GM18873 (cell line): ENCODE results near the gene IDH3G.

Experiments used
- ATAC-seq: cut with Tn5 transposase; IDR thresholded peaks from one replicate; pipeline ENCODE4 v1.9.1; 2021; ENCODE audit warnings: mild to moderate bottlenecking, moderate library complexity, moderate number of reproducible peaks; ENCODE audit not compliant: unreplicated experiment, low FRiP score

IDH3G gene

DNA sequence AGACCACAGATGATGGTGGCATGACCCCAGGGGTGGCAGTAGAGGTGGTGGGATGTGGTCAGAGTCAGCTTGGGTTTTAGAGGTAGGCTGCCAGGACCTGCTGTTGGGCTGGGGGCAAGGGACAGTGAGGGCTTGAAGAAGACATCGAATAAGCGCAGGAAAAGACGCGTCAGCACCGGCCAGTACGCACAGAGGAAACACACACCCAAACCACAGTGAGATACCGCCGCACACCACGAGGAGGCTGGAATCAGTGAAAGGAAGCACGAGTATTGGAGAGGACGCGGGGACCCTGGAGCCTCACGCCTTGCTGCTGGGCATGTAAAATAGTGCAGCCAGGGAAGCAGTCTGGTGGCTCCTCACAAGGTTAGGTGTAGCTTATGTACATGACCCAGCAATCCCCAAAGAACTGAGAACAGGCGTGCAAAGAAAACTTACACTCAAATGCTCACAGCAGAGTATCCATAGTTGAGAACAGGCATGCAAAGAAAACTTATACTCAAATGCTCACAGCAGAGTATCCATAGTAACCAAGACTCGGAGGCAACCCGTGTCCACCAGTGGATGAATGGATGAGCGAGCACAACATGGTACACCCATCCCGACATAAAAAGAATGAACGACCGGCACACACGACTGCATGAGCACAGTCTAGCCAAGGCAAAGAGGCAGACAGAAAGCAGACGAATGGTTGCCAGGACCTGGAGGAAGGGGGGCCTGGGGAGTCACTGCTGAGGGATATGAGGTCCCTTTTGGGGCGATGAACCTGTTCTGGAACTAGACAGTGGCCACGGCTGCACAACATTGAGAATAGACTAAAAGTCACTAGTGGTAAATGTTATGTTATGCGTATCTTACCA, 22.9 kb upstream of the IDH3G start:
- ATAC-seq, result no peak

DNA sequence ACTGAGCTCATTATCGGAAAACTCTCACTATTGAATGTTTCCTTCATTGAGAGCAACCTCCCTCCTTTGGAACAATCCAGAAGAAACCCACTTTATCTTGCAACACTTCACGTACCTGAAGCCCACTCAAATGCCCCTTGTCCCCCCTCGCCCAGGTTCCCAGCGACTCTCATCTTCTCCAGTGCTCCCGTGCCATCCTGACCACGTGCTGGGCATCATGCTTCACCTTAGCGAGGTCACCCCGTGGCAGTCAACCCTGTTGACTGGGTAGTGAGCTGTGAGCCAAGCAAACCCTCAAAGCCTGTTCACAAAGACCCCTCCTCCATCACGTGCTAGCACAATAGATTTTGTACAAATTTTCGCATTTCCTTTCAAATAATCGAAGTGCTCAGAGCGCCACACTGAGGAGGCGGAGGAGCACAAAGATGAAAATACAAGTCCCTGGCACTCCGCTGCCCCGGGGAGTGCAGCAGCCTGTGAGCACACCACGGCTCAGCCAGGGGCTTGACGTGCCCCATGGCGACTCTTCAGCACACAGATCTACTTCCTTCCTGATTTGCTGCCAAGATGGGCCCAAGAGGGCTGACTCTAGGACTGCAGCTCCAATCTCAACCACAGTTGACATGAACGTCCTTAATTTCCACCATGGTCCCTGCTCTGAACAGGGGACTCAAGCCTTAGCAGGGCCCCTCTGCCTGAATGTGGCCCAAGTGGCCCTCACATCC, 20.6 kb upstream of the IDH3G start:
- ATAC-seq, result no peak

DNA sequence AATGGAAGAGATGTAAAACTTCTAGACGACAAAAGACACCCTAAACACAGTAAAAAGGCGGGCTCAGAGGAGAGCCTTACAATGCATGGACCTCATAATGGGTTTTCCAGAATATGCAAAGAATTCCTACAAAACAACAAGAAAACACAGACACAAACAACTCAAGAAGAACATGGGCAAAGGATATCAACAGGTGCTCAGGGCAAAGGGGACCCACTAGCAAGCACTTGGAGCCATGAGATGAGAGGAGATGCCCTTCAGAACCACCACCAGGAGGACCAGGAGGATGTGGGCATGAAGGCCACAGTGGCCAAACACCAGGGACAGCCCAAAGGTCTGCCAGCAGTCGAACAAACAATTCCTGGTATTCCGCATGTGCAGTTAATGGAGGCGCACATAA, 19.0 kb upstream of the IDH3G start:
- no peak for ATAC-seq

DNA sequence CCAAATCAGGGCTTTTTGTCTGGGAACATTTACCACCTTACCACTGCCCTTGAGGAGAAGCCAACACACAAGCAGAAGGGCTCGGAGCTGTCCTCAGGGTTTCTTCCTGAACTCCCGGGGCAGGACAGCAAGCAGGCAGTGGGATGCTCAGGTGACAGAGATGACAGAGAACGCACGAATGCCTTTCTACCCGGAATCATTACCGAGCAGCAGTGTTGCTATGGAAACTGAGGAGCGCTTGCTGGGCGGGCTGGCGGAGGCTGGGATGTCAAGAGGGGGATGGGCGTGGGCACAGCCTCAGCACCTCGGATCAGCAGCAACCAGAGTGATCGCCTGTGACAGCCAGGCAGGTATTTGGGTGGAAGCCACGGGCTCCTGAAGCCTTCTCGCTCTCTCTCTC, 18.0 kb upstream of the IDH3G start:
- no peak for ATAC-seq

DNA sequence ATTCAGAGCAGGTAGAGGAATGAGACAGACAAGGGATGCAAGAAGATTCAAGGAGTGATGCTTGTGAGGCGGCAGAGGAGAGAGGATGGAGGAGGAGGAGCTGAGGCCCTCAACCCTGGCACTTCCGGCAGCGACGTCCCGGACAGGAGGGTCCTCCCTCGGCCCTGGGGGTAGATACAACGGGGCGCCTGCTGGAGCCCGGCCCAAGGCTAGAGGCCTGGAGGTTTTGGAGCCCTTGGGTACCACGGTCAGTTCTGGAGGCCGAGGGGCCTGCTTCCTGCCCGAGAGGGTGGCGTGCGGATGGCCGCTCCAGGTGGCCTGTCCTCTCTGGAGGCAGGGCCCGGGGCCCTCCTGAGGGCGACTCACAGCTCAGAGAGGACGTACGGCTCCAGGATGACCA, 13.8 kb upstream of the IDH3G start:
- no peak for ATAC-seq

DNA sequence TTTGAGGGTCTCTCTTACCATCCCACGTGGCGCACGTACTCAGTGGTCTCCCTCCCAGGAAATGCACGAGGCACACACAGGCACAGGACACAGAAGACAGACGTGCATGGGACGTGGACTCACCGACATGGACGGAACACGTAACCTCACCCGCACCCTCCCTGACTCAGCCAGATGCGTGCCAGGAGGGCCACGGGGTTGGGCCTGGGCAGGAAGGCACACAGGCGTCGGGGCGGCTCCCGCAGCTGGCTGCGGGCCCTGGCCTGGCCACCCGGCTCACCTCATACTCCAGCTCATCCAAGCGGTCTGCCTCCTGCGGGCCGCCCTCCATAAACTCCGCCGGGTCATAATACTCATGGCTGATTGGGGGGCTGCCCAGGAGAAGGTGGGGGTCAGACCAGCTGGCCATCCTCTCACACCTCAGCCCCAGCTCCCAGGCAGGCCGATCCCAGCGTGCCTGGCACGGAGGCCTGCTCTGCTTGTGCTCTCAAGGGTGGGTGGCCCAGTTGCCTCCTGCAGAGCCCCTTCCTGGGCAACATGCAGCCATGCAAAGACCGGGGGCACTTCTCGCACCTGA, 12.9 kb upstream of the IDH3G start:
- no peak for ATAC-seq

DNA sequence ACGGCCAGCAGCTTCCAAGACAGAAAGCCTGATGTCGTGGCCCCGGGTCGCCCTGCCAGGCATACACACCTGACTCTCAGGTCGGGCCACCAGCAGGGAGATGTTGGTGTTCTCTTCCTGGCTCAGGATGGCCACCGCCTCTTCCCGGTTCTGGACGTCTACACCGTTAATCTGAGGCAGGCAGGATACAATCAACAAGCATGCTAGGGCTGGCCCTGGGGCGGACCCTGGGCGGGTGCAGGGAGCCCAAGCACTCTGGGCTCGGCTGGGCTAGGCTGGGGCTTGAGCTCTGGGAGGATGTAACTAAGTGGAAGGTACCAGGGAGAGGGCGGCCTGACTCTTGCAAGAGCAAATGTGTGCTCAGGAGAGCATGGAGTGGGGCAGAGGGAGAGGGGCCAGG, 11.3 kb upstream of the IDH3G start:
- no peak for ATAC-seq

DNA sequence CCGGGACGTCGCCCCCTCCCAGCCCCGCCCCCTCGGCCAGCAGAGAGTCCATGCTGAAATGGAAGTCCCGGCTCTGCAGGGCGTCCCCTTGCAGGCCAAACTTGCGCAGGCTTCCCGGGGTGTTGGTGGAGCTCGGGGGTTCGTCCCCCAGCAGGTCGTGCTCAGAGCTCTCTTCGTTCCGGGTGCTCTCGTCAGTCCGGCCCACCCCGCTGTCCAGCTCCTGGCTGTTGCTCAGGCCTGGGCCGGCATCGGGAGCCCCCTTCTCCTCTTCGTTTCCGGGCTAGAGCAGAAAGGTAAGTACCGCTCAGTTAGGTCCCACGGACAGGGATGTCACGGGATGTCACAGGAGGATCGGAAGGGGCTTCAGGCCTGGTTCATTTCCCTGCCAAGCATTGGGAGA, 10.4 kb upstream of the IDH3G start:
- no peak for ATAC-seq

DNA sequence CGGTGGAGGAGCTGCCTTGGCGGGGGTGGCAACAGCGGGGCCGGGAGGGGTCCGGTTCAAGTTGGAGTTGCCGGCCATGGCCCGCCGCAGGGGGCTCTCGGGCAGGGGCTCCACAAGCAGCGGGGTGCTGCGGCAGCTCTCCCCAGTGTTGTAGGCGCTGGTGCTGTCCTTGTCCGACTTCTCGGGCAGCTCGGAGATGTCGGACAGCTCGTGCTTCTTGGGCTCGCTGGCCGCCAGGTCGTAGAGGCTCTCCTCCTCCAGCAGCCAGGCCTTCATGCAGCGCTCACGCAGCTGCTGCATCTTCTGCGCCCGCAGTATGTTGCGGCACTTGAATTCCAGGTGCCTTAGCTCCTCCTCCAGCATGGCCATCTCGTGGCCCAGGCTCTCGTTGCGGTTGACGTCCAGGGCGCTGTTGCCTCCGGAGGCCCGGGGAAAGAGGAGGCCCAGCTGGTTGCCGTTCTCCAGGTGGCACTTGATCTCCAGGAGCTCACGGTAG, 10.0 kb upstream of the IDH3G start:
- ATAC-seq, result no peak

DNA sequence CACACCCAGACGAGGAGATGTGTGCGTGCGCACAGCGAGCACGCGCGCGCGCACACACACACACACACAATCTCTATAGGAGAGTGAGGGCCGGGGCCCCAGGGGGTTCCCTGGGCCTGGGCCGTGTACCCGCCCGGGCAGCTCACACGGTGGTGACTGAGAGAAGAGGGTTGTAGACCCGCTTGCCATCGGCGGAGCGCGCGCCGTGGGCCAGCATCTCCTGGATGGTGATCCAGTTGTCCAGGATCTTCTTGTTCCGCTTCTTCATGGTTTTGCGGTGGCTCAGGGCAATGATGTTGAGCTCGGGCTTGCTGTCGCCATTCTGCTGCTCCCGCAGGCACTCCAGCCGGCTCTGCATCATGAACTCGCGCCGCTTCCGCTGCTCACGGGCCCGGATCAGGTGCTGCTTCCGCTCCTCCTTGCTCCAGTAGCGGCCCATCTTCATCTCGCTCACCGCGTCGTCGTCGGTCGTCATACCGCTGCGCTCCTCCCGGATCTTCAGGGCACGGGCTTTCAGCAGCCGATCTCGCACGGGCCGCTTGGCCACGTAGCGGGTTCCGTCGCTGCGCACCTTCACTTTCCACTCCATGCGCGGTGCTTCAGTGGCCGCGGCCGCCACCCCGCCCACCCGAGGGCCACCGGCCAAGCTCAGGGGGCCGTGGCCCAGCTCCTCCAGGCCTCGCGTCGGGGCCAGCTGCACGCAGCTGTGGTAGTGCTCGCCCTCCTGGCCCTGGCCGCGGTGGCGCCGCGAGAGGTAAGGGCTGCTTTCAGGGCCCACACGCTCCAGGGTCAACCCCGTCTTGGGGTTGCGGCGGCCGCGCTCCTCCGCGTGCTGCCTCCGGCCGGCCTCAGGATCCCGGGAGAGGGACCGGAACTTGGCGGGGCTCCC, 9.3 kb upstream of the IDH3G start:
- no peak for ATAC-seq

DNA sequence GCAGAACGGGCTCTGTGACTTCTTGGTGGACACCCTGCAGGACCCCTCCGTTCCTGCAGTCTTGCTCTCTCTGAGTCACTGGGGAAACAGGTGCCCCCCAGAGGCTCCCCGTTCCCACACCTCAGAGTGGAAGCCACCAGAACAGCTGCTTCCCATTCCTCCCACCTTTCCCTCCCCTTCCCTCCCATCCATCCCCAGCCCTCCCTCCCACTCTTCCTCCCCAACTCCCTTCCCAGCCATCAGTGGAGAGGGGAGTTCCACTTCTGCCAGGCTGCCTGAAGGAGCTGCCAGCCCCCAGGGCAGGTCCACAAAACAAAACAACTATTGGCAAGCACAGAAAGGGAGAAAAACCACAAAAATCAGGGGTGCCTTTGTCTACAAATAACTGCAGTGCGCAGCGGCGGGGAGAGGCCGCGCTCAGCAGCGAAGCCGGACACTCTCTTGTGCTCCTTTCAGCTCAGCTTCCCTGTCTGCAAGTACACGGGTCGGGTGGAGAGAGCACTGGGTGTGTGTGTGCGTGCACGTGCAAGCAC, 8.4 kb upstream of the IDH3G start:
- ATAC-seq, result no peak

DNA sequence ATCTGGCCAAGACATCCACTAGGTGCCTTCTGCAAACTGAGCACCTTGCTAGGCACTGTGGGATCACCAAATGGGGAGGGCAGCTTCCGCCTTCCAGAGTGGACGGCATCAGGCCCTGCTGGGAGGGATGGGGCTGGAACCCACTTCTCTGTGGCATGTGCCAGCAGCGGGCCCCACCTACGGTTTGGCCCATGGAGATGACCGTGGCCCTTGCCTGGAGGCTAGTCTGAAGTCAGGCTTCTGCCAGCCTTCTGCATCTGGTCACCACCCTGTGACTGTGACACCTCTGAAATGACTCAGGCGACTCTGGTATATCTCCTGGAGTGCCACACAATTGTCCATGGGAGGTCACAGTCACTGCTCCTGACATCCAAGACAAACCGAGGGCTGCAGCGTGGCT, 7.5 kb upstream of the IDH3G start:
- ATAC-seq, result no peak

DNA sequence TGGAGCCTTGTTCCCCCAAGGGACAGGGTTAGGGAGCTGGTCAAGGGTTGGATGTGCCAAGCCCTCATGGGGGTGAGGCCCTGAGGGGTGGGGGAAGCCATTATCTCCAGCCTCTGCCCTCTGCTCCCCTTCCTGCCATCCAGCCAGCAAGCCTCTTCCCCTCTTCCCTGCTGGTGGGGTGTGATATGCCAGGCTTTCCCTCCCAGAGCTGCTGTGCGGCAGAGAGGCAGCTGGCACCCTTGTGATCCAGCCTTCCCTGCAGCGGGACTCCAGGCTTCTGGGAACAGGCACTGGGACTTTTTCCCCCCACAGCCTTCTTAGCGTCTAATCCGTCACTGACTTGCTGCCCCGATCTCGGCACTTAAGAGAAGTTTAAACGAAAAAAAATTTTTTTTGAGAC, 6.6 kb upstream of the IDH3G start:
- no peak for ATAC-seq

DNA sequence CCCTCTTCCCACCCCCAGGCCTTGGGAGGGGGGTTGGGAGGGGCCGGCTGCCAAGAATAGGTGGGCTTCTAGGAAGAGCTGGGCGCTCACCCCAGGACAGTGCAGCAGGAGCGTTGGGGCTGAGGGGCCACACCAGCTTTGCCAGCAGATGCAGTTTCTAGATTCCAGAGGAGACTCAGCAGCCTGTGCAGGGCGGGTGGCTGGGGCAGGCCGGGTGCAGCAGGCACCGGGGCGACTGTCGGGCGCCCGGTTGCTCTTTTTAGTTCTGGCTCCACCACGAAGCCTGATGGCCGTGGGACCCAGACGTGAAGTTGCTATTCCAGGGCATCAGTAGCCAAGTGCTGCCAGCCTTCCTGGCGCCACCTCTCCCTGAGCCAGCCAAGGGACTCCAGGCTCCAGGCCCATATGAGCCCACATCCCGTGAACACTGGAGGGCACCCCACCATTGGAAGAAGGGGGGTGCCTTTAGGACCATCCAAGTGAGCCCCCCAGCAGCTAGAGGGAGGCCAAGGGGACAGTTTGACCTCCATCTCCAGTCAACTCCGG, 6.1 kb upstream of the IDH3G start:
- no peak for ATAC-seq

DNA sequence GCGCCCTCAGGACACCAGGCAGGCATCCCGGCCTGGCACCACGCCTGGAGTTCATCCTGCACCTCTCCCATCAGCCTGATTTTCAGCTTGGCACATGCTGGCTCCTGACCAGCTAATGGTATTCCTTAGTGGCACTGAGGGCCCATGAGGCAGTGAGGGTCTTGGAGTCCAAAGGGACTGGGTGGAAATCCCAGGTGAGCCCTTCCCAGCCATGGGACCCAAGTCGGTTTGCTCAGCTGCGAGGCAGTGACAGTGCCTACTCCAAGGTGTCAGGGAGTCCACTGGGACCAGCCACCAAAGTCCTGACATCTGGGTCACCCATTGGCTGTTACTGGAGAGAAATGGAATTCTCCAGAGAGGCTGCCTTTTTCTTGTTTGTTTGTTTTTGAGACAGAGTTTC, 5.2 kb upstream of the IDH3G start:
- ATAC-seq, result no peak

DNA sequence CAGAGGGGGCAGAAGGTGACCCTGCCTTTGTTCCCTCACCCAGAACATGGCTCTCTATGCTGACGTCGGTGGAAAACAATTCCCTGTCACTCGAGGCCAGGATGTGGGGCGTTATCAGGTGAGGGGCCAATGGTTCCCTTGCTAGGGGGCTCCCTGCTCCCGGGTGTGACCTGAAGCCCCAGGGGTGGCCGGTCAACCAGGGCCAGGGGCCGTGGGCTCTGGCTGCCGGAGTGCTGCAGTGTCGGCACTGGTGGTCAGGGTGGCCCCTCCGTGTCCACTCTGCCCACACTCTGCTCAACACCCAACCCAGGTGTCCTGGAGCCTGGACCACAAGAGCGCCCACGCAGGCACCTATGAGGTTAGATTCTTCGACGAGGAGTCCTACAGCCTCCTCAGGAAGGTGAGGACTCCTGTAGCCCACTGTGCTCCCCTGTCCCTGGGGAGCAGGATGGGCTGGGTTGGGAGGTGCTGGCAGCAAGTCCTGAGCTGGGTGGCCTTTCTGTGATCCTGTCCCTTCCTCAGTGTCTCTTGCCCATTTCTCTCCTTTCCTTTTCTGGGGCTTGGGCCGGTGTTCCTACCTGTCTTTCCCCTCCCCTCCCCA, 3.3 kb upstream of the IDH3G start:
- ATAC-seq, result no peak

DNA sequence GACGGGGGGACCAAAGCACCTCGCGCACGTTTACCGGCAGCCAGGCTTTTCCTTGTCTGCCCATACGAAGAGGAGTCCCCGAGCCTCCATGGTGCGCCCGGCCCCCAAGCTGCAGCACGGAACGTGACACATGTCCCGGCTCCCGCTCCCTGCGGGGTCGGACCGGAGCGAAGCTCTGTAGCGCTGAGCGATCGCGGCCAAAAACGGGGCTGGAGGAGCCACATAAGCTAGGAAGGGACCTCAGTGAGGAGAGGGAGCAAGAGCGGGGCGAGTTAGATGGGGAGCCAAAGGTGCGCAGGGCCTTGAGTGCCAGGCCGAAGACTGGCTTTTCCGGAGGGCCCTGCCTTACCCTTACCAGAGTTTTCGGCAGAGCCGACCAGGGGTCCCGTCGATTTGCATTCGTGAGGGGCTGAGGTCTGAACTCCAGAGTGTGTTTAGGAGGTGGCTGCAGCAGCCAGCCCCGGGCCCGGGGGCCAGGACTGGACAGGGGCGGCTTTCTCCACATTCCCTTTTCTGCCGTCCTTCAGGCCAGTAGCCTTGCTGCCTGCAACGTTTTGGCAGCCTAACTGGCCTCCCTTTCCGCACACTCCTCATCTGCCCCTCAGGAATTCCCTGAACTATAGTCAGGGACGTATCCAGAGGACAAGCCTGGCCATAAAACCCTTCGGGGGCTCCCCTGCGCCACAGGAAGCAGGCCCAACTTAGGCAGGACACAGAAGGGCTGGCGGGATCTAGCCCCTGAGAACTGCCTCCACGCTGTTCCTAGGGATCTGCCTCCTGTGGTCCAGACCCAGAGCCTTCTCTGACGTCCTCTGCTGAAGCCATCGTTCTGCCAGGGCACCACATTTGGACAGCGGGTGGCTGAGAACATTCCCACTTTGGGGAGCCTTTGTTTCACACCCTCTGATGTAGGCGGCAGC, 982 bp upstream of the IDH3G start:
- ATAC-seq, result no peak

DNA sequence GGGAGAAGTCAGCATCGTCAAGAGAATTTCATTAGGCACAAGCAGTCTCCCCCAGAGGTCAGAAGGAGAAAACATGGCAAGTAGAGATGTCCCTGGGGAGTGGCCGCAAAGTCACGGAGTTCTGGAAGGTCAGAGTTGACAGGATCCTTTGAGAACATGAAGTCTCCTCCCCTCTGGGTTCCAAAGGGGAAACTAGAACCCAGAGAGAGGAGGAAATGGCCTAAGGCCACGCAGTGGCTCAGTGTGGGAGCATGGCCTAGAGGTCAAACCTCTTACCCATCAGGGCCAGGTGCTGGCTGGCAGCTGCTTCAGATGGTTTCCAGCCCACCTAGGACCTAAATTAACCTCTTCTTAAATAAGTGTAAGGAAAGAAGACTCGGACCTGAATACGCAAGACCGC, 884 bp downstream of the IDH3G start:
- no peak for ATAC-seq

DNA sequence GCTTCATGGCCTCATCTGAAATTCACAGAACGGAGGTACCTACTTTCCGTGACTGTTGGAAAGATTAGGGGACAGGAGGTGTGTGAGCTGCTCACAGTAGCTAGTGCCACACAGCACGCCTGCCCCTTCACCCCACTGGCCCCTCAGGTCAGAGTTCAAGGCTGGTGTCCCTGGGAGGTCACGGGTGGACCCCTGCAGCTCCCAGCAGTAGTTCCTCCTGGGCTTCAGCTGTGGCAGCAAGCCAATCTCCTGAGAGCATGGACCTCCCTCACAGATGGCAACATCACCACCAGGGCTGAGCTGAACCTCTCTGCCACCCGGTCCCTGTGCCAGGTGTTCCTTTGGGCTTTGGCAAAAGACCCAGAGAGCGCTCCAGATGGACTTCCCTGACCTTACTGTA, 1.8 kb downstream of the IDH3G start:
- ATAC-seq, result no peak
